GM19351 (cell line): Measurements from ENCODE around the gene FAM187B.
"Not testable (repeated sequence)": the region's sequence is repeated elsewhere in the genome, so short reads cannot be mapped to it uniquely, and the experiment has no call there.

ENCODE experiments used
- ATAC-seq: cut with Tn5 transposase; IDR thresholded peaks from one replicate; pipeline ENCODE4 v1.9.1; 2021; ENCODE audit warnings: mild to moderate bottlenecking, moderate library complexity; ENCODE audit not compliant: unreplicated experiment

FAM187B gene

GRCh38 chr19:35236638-35237400, 8.3 kb upstream of the FAM187B start:
- ATAC-seq = no peak

GRCh38 chr19:35232912-35233311, 4.4 kb upstream of the FAM187B start:
- no peak for ATAC-seq

GRCh38 chr19:35231956-35232645, 3.6 kb upstream of the FAM187B start:
- no peak for ATAC-seq

- ATAC-seq = no peak
Measured at GRCh38 chr19:35229601-35230000, 1.1 kb upstream of the FAM187B start.

- ATAC-seq = no peak
Measured at GRCh38 chr19:35226748-35227147, 1.8 kb downstream of the FAM187B start.

- ATAC-seq = no peak
Measured at GRCh38 chr19:35225951-35226350, 2.6 kb downstream of the FAM187B start.

GRCh38 chr19:35224681-35225571, 3.6 kb downstream of the FAM187B start:
- no peak for ATAC-seq

- ATAC-seq = no peak
Measured at GRCh38 chr19:35223862-35224505, 4.6 kb downstream of the FAM187B start.

- ATAC-seq = no peak
Measured at GRCh38 chr19:35223084-35223790, 5.3 kb downstream of the FAM187B start.

- no peak for ATAC-seq
Measured at GRCh38 chr19:35222373-35223015, 6.0 kb downstream of the FAM187B start.

GRCh38 chr19:35220973-35221590, 7.5 kb downstream of the FAM187B start:
- not testable (repeated sequence) for ATAC-seq

- no peak for ATAC-seq
Measured at GRCh38 chr19:35220315-35220921, 8.1 kb downstream of the FAM187B start.

- no peak for ATAC-seq
Measured at GRCh38 chr19:35219008-35219407, 9.5 kb downstream of the FAM187B start.

- ATAC-seq = no peak
Measured at GRCh38 chr19:35217649-35217990, 10.9 kb downstream of the FAM187B start.

- no peak for ATAC-seq
Measured at GRCh38 chr19:35216833-35217648, 11.5 kb downstream of the FAM187B start.

GRCh38 chr19:35216016-35216832, 12.3 kb downstream of the FAM187B start:
- no peak for ATAC-seq

GRCh38 chr19:35214766-35215422, 13.6 kb downstream of the FAM187B start:
- ATAC-seq = no peak
